Right lobe of liver (tissue), 4 donors: ENCODE data around the gene BCL2L15.

ENCODE experiments used
- POLR2A ChIP-seq: fragments of 450-650 bp; IDR thresholded peaks from one replicate; pipeline ENCODE4 v1.6.1; 2017; ENCODE audit warnings: antibody characterized with exemption, mild to moderate bottlenecking
- TF ChIP-seq, protein P1 (sequence below), 4 donors: fragments of 200-600 bp in 3 of 4; fragments of 450-650 bp in 1 of 4; IDR thresholded peaks; one replicate each; pipeline versions ENCODE4 v1.5.1 to v1.8.0; 2016 to 2022; ENCODE audit warnings: antibody characterized with exemption in 4 of 4, mild to moderate bottlenecking in 2 of 4
- donor health status: DM: no; HTN: no; CAD: no.
- donor health status: DM: no; HTN: no; CAD: no.
- donor health status: DM: no; HTN: yes; CAD: no.

DNA sequence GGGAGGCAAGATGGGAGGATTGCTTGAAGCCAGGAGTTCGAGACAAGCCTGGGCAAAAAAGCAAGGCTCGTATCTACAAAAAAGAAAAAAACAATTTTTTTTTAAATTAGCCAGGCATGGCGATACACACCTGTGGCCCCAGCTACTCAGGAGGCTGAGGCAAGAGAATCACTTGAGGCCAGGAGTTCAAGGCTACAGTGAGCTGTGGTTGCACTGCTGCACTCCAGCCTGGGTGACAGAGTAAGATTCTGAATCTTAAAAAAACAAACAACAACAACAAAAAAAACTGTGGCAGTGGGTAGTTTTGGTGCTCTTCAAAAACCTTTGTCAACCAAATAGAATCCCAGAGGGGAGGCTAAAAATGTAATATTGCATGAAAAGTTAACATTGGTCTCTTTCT lies 16.6 kb downstream of the BCL2L15 start:
- TF ChIP-seq, protein P1, sequence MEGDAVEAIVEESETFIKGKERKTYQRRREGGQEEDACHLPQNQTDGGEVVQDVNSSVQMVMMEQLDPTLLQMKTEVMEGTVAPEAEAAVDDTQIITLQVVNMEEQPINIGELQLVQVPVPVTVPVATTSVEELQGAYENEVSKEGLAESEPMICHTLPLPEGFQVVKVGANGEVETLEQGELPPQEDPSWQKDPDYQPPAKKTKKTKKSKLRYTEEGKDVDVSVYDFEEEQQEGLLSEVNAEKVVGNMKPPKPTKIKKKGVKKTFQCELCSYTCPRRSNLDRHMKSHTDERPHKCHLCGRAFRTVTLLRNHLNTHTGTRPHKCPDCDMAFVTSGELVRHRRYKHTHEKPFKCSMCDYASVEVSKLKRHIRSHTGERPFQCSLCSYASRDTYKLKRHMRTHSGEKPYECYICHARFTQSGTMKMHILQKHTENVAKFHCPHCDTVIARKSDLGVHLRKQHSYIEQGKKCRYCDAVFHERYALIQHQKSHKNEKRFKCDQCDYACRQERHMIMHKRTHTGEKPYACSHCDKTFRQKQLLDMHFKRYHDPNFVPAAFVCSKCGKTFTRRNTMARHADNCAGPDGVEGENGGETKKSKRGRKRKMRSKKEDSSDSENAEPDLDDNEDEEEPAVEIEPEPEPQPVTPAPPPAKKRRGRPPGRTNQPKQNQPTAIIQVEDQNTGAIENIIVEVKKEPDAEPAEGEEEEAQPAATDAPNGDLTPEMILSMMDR (IDR thresholded peaks at IDR 0.05), result no peak
- TF ChIP-seq POLR2A, result no peak
